Fibroblast of mammary gland (primary cell): Measurements from ENCODE around the gene CFAP97.

Experiments
- DNase-seq: peaks from one replicate; pipeline ENCODE4 v3.0.0-alpha.2; 2010; ENCODE audit warnings: low read depth
- H3K4me3 ChIP-seq: 2 replicates; pipeline ENCODE4 v1.5.1; 2011; ENCODE audit warnings: low read depth, mild to moderate bottlenecking, low read length, moderate library complexity; ENCODE audit not compliant: control insufficient read depth
- CTCF ChIP-seq: conservative IDR thresholded peaks from 2 replicates; pipeline ENCODE4 v1.5.1; 2011; ENCODE audit warnings: low read depth, low read length, inconsistent platforms; ENCODE audit not compliant: control insufficient read depth, insufficient read depth

CFAP97 gene

GRCh38 chr4:185217408-185217975, 13.7 kb upstream of the CFAP97 start:
- no peak for TF ChIP-seq CTCF
- no peak for DNase-seq
- H3K4me3 ChIP-seq, result no peak overlapping the region

- no peak for TF ChIP-seq CTCF
- H3K4me3 ChIP-seq, result no peak overlapping the region
- DNase-seq, result no peak
Observed at GRCh38 chr4:185215261-185215660, 11.5 kb upstream of the CFAP97 start.

GRCh38 chr4:185213877-185214276, 10.1 kb upstream of the CFAP97 start:
- no peak for DNase-seq
- H3K4me3 ChIP-seq, result no peak overlapping the region
- no peak for TF ChIP-seq CTCF

- no peak for DNase-seq
- no peak overlapping the region for H3K4me3 ChIP-seq
- no peak for TF ChIP-seq CTCF
Observed at GRCh38 chr4:185212581-185212980, 8.8 kb upstream of the CFAP97 start.

GRCh38 chr4:185211641-185212040, 7.8 kb upstream of the CFAP97 start:
- DNase-seq, result no peak

GRCh38 chr4:185211035-185211434, 7.2 kb upstream of the CFAP97 start:
- TF ChIP-seq CTCF, result no peak
- DNase-seq, result no peak
- peak overlapping the region; percentile 84 for H3K4me3 ChIP-seq

More at GRCh38 chr4:185211641-185212040, 7.8 kb upstream of the CFAP97 start:
- TF ChIP-seq CTCF, result no peak
- no peak overlapping the region for H3K4me3 ChIP-seq
